GF-D8 (cell line): ENCODE results near the gene TSGA10IP.

Experiments used
- DNase-seq: peaks from one replicate; lab custom pipeline; 2025; lab: John Stamatoyannopoulos, UW

Gene TSGA10IP

GRCh38 chr11:65918211-65919140 is 26.8 kb upstream of the TSGA10IP start, which contains the start of gene C11orf68:
TSS of gene C11orf68 (minus strand) at chr11:65919062. CDS start at chr11:65919031, 31 bp downstream.
- DNase-seq: no peak

GRCh38 chr11:65919141-65919572 is 26.1 kb upstream of the TSGA10IP start, which contains the start of gene DRAP1:
TSS of gene DRAP1 (plus strand) at chr11:65919426. CDS start at chr11:65919502, 76 bp downstream.
- DNase-seq: peak; percentile 92

- no peak for DNase-seq
Measured at GRCh38 chr11:65919573-65920371, 25.5 kb upstream of the TSGA10IP start.

GRCh38 chr11:65920372-65920802 is 24.9 kb upstream of the TSGA10IP start:
- DNase-seq: no peak

- DNase-seq: no peak
Measured at GRCh38 chr11:65921033-65921555, 24.2 kb upstream of the TSGA10IP start.

- no peak for DNase-seq
Measured at GRCh38 chr11:65921876-65922275, 23.4 kb upstream of the TSGA10IP start.

GRCh38 chr11:65922565-65922964 is 22.7 kb upstream of the TSGA10IP start:
- no peak for DNase-seq

- no peak for DNase-seq
Measured at GRCh38 chr11:65925397-65925796, 19.9 kb upstream of the TSGA10IP start.

GRCh38 chr11:65927904-65928397 is 17.3 kb upstream of the TSGA10IP start:
- DNase-seq: no peak

- no peak for DNase-seq
Measured at GRCh38 chr11:65928667-65929066, 16.6 kb upstream of the TSGA10IP start.

- no peak for DNase-seq
Measured at GRCh38 chr11:65931773-65932557, 13.3 kb upstream of the TSGA10IP start.

- no peak for DNase-seq
Measured at GRCh38 chr11:65932558-65932919, 12.7 kb upstream of the TSGA10IP start.

GRCh38 chr11:65934014-65934413 is 11.3 kb upstream of the TSGA10IP start:
- DNase-seq: no peak

GRCh38 chr11:65937766-65938165 is 7.5 kb upstream of the TSGA10IP start:
- no peak for DNase-seq

GRCh38 chr11:65941720-65942310 is 3.5 kb upstream of the TSGA10IP start:
- DNase-seq: no peak

- no peak for DNase-seq
Measured at GRCh38 chr11:65942531-65942930, 2.7 kb upstream of the TSGA10IP start.

- no peak for DNase-seq
Measured at GRCh38 chr11:65944191-65944590, 1.1 kb upstream of the TSGA10IP start.

GRCh38 chr11:65944767-65945166 is 513 bp upstream of the TSGA10IP start:
- no peak for DNase-seq

- no peak for DNase-seq
Measured at GRCh38 chr11:65945941-65946558, 770 bp downstream of the TSGA10IP start.

- no peak for DNase-seq
Measured at GRCh38 chr11:65946655-65947054, 1.4 kb downstream of the TSGA10IP start.

GRCh38 chr11:65947133-65947532 is 1.9 kb downstream of the TSGA10IP start:
- DNase-seq: no peak
